ENCODE results near the gene NIT1. TPM values are rescaled to one million over a fixed set of nuclear protein-coding genes. Genes with fewer than 3 reads are reported as not detected.
A peak's percentile ranks its signal among the peaks of the same experiment; 100 is the strongest.

NIT1 gene
- total and polyA plus RNA-seq, 4 donors: 31.1 to 50.5 (median 44.6) TPM

GRCh38 chr1:161090617-161091016, 27.3 kb upstream of the NIT1 start:
- Histone ChIP-seq H3K4me1 (ENCODE audit: control insufficient read depth in 1 of 2, insufficient read depth in 2 of 2, low read length in 2 of 2) (no peaks in the 10 kb centered on the region), H3K27me3 (ENCODE audit: control insufficient read depth in 1 of 2, insufficient read depth in 2 of 2, low read length in 1 of 2) (no peaks in the 10 kb centered on the region), H3K27ac (ENCODE audit: low read depth in 1 of 2, low read length in 2 of 2) (no peak overlapping the region), H3K4me3 (ENCODE audit: low read length in 2 of 2) (no peak overlapping the region), H3K9me3 (ENCODE audit: control insufficient read depth, low read length) (no peaks in the 10 kb centered on the region), H3K36me3 (ENCODE audit: control insufficient read depth in 1 of 2, insufficient read depth in 2 of 2, low read length in 1 of 2) (no peaks in the 10 kb centered on the region)
- intact Hi-C loops (cut with DNase I): loop anchor here in 1 of 2 donors (5.0 kb wide), 1 partner anchor 93 kb away; no protein-coding TSS in a partner anchor
- WGBS, 2 donors: 75 to 80% methylated on average over 3 of the region's 3 CpGs
- ATAC-seq (ENCODE audit: low FRiP score): no peak
- no peak for DNase-seq

- 82 to 86% methylated on average over 5 of the region's 5 CpGs for WGBS, 2 donors
- intact Hi-C loops (cut with DNase I): loop anchor here in 1 of 2 donors (5.0 kb wide), 1 partner anchor 94 kb away; no protein-coding TSS in a partner anchor
These were observed 26.8 kb upstream of the NIT1 start for GRCh38 chr1:161091093-161091492.

DNA sequence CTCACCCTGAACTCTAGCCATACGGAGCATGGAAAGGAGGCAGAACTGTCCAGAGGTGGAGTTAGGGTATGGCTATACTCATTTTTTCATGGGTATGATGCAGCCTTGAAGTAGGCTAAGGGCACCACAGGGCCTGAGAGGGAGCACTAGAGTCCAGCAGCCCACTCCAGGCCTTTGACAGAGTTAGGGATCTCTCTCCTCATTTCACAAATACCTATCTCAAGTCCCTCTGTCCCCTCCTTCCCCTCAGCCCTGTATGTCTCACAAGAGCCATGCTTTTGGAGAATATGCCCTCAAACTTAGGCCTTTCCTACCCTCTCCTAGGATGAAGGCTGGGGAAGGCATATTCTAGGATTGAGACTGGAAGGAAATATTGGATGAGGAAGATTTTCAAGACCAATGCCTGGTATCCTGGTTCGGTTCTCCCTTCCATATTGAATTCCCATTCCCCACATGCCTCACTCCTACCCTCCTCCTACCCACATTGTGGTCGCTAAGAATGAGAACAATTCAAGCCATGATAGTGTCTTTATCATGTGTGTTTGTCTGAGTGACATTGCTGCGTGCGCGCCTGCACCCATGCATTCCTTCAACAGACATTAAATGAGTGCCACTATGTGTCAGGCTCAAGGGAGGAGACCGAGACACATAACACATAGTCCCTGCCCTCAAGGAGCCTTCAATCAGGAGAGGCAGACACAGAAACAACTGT, 26.0 kb upstream of the NIT1 start:
- H3K27ac ChIP-seq (ENCODE audit: low read depth in 1 of 2, low read length in 2 of 2): no peak overlapping the region
- 88 to 92% methylated on average over 7 of the region's 7 CpGs for WGBS, 2 donors
- H3K4me3 ChIP-seq (ENCODE audit: low read length in 2 of 2): no peak overlapping the region
- H3K4me1 ChIP-seq (ENCODE audit: control insufficient read depth in 1 of 2, insufficient read depth in 2 of 2, low read length in 2 of 2): no peaks in the 10 kb centered on the region
- no peaks in the 10 kb centered on the region for H3K27me3 ChIP-seq (ENCODE audit: control insufficient read depth in 1 of 2, insufficient read depth in 2 of 2, low read length in 1 of 2)
- intact Hi-C loops (cut with DNase I): loop anchor here in 1 of 2 donors (5.0 kb wide), 1 partner anchor 95 kb away; no protein-coding TSS in a partner anchor
- H3K36me3 ChIP-seq (ENCODE audit: control insufficient read depth in 1 of 2, insufficient read depth in 2 of 2, low read length in 1 of 2): no peaks in the 10 kb centered on the region
- no peaks in the 10 kb centered on the region for H3K9me3 ChIP-seq (ENCODE audit: control insufficient read depth, low read length)
- DNase-seq: no peak
- no peak for ATAC-seq (ENCODE audit: low FRiP score)

More at GRCh38 chr1:161091093-161091492, 26.8 kb upstream of the NIT1 start:
- H3K9me3 ChIP-seq (ENCODE audit: control insufficient read depth, low read length): no peaks in the 10 kb centered on the region
- no peaks in the 10 kb centered on the region for H3K27me3 ChIP-seq (ENCODE audit: control insufficient read depth in 1 of 2, insufficient read depth in 2 of 2, low read length in 1 of 2)
- ATAC-seq (ENCODE audit: low FRiP score) (no peak), DNase-seq (no peak)
- no peak overlapping the region for H3K4me3 ChIP-seq (ENCODE audit: low read length in 2 of 2)
- no peak overlapping the region for H3K27ac ChIP-seq (ENCODE audit: low read depth in 1 of 2, low read length in 2 of 2)
- H3K36me3 ChIP-seq (ENCODE audit: control insufficient read depth in 1 of 2, insufficient read depth in 2 of 2, low read length in 1 of 2): no peaks in the 10 kb centered on the region
- H3K4me1 ChIP-seq (ENCODE audit: control insufficient read depth in 1 of 2, insufficient read depth in 2 of 2, low read length in 2 of 2): no peaks in the 10 kb centered on the region

DNA sequence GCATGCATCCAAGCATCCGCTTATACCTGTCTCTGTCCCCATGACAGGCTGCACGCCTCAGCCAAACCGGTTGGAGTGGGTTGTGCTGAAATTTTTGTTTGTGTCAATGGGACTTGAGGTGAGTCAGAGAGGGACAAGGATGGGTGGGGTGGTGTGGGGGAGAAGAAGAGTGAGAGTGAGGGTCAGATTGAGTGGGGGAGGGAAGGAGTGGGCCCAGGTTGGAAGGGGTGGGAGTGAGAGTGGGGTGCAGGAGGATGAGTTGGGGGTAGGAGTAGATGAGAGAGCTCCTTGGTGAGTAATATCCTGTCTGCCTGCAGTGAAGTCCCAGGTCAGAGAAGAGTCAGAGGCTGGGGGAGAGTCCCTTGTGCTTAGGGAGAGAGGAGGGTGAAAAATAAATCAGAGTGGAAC, 25.3 kb upstream of the NIT1 start:
- WGBS, 2 donors: 82 to 90% methylated on average over 3 of the region's 3 CpGs
- DNase-seq: no peak
- intact Hi-C loops (cut with DNase I): loop anchor here in 1 of 2 donors (5.0 kb wide), 1 partner anchor 95 kb away; no protein-coding TSS in a partner anchor

DNA sequence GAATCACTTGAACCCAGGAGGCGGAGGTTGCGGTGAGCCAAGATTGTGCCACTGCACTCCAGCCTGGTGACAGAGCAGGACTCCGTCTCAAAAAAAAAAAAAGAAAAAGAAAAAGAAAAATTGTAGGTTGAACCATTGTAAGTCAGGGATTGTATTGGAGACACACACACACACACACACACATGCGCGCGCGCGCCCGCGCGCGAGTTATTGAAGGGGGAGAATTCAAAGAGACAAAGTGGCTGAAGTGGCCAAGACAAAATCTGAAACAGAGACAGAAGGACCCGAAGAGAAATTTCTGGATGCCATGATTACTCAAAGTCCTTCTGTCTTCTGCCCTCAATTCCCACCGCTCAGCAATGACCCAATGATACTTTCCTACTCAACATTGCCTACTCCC, 23.4 kb upstream of the NIT1 start:
- H3K27me3 ChIP-seq (ENCODE audit: control insufficient read depth in 1 of 2, insufficient read depth in 2 of 2, low read length in 1 of 2): no peaks in the 10 kb centered on the region
- intact Hi-C loops (cut with DNase I): loop anchor here in 1 of 2 donors (5.0 kb wide), 1 partner anchor 97 kb away; no protein-coding TSS in a partner anchor
- DNase-seq: no peak
- no peak overlapping the region for H3K4me3 ChIP-seq (ENCODE audit: low read length in 2 of 2)
- ATAC-seq (ENCODE audit: low FRiP score): no peak
- WGBS, 2 donors: 95 to 97% methylated on average over 13 to 14 of the region's 14 CpGs
- H3K27ac ChIP-seq (ENCODE audit: low read depth in 1 of 2, low read length in 2 of 2): no peak overlapping the region
- H3K9me3 ChIP-seq (ENCODE audit: control insufficient read depth, low read length): no peaks in the 10 kb centered on the region
- H3K4me1 ChIP-seq (ENCODE audit: control insufficient read depth in 1 of 2, insufficient read depth in 2 of 2, low read length in 2 of 2): peaks cover 0 to 2% of the 10 kb centered on the region in 2 donors
- H3K36me3 ChIP-seq (ENCODE audit: control insufficient read depth in 1 of 2, insufficient read depth in 2 of 2, low read length in 1 of 2): no peaks in the 10 kb centered on the region

More for the DNA sequence above, 25.3 kb upstream of the NIT1 start:
- ATAC-seq (ENCODE audit: low FRiP score): no peak
- Histone ChIP-seq H3K27me3 (ENCODE audit: control insufficient read depth in 1 of 2, insufficient read depth in 2 of 2, low read length in 1 of 2) (no peaks in the 10 kb centered on the region), H3K4me1 (ENCODE audit: control insufficient read depth in 1 of 2, insufficient read depth in 2 of 2, low read length in 2 of 2) (peaks cover 0 to 2% of the 10 kb centered on the region in 2 donors), H3K9me3 (ENCODE audit: control insufficient read depth, low read length) (no peaks in the 10 kb centered on the region), H3K4me3 (ENCODE audit: low read length in 2 of 2) (no peak overlapping the region), H3K36me3 (ENCODE audit: control insufficient read depth in 1 of 2, insufficient read depth in 2 of 2, low read length in 1 of 2) (no peaks in the 10 kb centered on the region), H3K27ac (ENCODE audit: low read depth in 1 of 2, low read length in 2 of 2) (no peak overlapping the region)

DNA sequence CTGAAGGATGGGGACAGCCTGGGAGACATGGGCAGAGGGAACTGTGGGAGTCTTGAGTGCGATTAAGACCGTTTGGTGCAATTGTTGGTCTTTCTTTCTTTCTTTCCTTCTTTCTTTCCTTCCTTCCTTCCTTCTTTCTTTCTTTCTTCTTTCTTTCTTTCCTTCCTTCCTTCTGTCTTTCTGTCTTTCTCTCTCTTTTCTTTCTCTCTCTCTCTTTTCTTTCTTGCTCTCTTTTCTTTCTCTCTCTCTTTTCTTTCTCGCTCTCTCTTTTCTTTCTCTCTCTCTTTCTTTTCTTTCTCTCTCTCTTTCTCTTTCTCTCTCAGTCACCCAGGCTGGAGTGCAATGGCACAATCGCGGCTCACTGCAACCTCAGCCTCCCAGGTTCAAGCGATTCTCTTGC, 22.7 kb upstream of the NIT1 start:
- Histone ChIP-seq H3K9me3 (ENCODE audit: control insufficient read depth, low read length) (no peaks in the 10 kb centered on the region), H3K27ac (ENCODE audit: low read depth in 1 of 2, low read length in 2 of 2) (no peak overlapping the region), H3K4me3 (ENCODE audit: low read length in 2 of 2) (no peak overlapping the region), H3K27me3 (ENCODE audit: control insufficient read depth in 1 of 2, insufficient read depth in 2 of 2, low read length in 1 of 2) (no peaks in the 10 kb centered on the region), H3K36me3 (ENCODE audit: control insufficient read depth in 1 of 2, insufficient read depth in 2 of 2, low read length in 1 of 2) (no peaks in the 10 kb centered on the region), H3K4me1 (ENCODE audit: control insufficient read depth in 1 of 2, insufficient read depth in 2 of 2, low read length in 2 of 2) (peaks cover 0 to 2% of the 10 kb centered on the region in 2 donors)
- no peak for DNase-seq
- intact Hi-C loops (cut with DNase I): loop anchor here in 1 of 2 donors (5.0 kb wide), 1 partner anchor 98 kb away; no protein-coding TSS in a partner anchor
- no peak for ATAC-seq (ENCODE audit: low FRiP score)
- WGBS, 2 donors: 92 to 94% methylated on average over 6 of the region's 6 CpGs

DNA sequence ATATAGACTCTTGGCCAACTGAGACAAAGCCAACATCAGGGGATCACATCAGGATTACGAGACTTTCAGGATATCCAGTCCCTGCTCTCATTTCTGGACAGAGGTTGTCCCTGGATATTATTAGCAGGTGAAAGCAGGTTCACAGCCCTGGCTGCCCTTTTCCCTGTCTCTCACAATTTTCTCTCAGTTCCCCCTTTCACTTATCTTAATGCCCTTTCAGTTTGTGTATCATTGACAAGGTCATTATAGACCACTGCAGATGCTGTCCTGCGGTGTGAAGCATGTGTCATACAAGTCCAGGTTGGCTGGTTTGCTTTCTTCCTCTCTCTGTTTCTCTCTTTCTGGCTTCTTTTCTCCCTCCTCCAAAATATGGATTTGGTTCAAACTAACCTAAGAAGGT, 21.9 kb upstream of the NIT1 start:
- peaks cover 0 to 2% of the 10 kb centered on the region in 2 donors for H3K4me1 ChIP-seq (ENCODE audit: control insufficient read depth in 1 of 2, insufficient read depth in 2 of 2, low read length in 2 of 2)
- no peaks in the 10 kb centered on the region for H3K36me3 ChIP-seq (ENCODE audit: control insufficient read depth in 1 of 2, insufficient read depth in 2 of 2, low read length in 1 of 2)
- WGBS, 2 donors: 96 to 97% methylated on average over 2 of the region's 2 CpGs
- intact Hi-C loops (cut with DNase I): loop anchor here in 1 of 2 donors (5.0 kb wide), 1 partner anchor 99 kb away; no protein-coding TSS in a partner anchor
- DNase-seq (no peak), ATAC-seq (ENCODE audit: low FRiP score) (no peak)
- H3K27me3 ChIP-seq (ENCODE audit: control insufficient read depth in 1 of 2, insufficient read depth in 2 of 2, low read length in 1 of 2): no peaks in the 10 kb centered on the region
- H3K4me3 ChIP-seq (ENCODE audit: low read length in 2 of 2): no peak overlapping the region
- no peak overlapping the region for H3K27ac ChIP-seq (ENCODE audit: low read depth in 1 of 2, low read length in 2 of 2)
- H3K9me3 ChIP-seq (ENCODE audit: control insufficient read depth, low read length): no peaks in the 10 kb centered on the region

GRCh38 chr1:161096530-161096929, 21.4 kb upstream of the NIT1 start:
- Histone ChIP-seq H3K27ac (ENCODE audit: low read depth in 1 of 2, low read length in 2 of 2) (no peak overlapping the region), H3K36me3 (ENCODE audit: control insufficient read depth in 1 of 2, insufficient read depth in 2 of 2, low read length in 1 of 2) (peaks cover 0 to under 1% of the 10 kb centered on the region in 2 donors), H3K4me1 (ENCODE audit: control insufficient read depth in 1 of 2, insufficient read depth in 2 of 2, low read length in 2 of 2) (peaks cover 0 to 2% of the 10 kb centered on the region in 2 donors), H3K9me3 (ENCODE audit: control insufficient read depth, low read length) (no peaks in the 10 kb centered on the region), H3K27me3 (ENCODE audit: control insufficient read depth in 1 of 2, insufficient read depth in 2 of 2, low read length in 1 of 2) (no peaks in the 10 kb centered on the region), H3K4me3 (ENCODE audit: low read length in 2 of 2) (no peak overlapping the region)
- 48 to 60% methylated on average over 1 of the region's 1 CpG for WGBS, 2 donors
- DNase-seq (no peak), ATAC-seq (ENCODE audit: low FRiP score) (peak; percentile 31)
- intact Hi-C loops (cut with DNase I): loop anchor here in 1 of 2 donors (5.0 kb wide), 1 partner anchor 99 kb away; no protein-coding TSS in a partner anchor

Measured in aorta (tissue), 5 donors.